HCT116 (cell line): ENCODE data around the gene ADGRD1.

ENCODE experiments used
- EGR1 ChIP-seq: IDR thresholded peaks from 2 replicates; pipeline ENCODE4 v1.6.1; 2012; ENCODE audit warnings: low read depth
- POLR2AphosphoS5 ChIP-seq: IDR thresholded peaks from 2 replicates; pipeline ENCODE4 v1.6.1; 2011; ENCODE audit warnings: mild to moderate bottlenecking, low read depth, low read length, moderate library complexity
- ZNF274 ChIP-seq: fragments of 200-500 bp; sonication (Bioruptor generic); IDR thresholded peaks from 2 replicates; pipeline ENCODE4 v1.6.1; 2014; ENCODE audit warnings: mild to moderate bottlenecking, low read depth, low read length, inconsistent platforms
- TF ChIP-seq, protein P1 (sequence below), 3 experiments: fragments of 200-600 bp in 1 of 3; sonication (generic) in 1 of 3; IDR thresholded peaks in 2 of 3; conservative IDR thresholded peaks in 1 of 3; 2 replicates each; pipeline ENCODE4 v1.5.1; 2012 to 2017; ENCODE audit warnings: low read depth in 2 of 3, low read length in 2 of 3, antibody characterized with exemption in 1 of 3, borderline replicate concordance in 1 of 3, control low read depth in 1 of 3, mild to moderate bottlenecking in 1 of 3, mixed read lengths in 1 of 3, mixed run types in 1 of 3, moderate library complexity in 1 of 3; ENCODE audit not compliant: insufficient read depth in 1 of 3
- TF ChIP-seq, protein P2 (sequence below): IDR thresholded peaks from 2 replicates; pipeline ENCODE4 v1.6.1; 2011; ENCODE audit warnings: mild to moderate bottlenecking, low read length, moderate library complexity; ENCODE audit not compliant: insufficient replicate concordance; ENCODE audit errors: extremely low read depth

DNA sequence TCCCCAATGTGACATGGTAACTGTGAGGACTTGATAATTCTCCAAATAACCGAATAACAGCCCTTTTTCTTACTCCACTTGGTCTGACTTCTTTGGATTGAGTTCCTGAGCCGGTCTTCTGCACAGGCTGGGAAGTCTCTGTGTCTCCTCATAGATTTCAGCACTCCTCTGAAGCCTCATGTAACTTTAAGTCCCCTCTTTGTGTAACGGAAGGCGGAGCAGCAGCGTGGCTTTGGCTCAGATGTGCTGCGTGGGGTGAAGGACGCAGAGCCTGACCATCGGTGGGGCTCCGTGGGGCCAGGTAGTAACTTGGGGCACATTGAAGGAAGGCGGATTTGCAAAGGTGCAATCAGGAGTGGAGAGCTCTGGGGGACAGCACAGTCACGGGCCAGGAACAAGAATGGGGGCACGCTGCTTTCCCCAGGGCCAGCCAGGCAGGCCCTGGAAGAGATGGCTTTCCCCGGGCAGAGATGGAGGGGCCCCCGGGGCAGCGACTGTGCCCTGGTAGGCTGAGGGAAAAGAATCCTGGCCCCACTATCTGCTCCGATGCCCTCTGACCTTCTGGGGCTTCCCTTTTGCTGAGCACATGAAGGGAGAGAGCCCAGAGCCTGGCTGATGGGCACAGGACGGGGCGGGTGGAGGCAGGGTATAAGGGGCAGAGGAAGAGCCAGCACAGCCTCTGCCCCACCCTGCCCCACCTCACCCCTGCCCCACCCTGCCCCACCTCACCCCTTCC, 56.9 kb downstream of the ADGRD1 start:
- TF ChIP-seq, protein P1, sequence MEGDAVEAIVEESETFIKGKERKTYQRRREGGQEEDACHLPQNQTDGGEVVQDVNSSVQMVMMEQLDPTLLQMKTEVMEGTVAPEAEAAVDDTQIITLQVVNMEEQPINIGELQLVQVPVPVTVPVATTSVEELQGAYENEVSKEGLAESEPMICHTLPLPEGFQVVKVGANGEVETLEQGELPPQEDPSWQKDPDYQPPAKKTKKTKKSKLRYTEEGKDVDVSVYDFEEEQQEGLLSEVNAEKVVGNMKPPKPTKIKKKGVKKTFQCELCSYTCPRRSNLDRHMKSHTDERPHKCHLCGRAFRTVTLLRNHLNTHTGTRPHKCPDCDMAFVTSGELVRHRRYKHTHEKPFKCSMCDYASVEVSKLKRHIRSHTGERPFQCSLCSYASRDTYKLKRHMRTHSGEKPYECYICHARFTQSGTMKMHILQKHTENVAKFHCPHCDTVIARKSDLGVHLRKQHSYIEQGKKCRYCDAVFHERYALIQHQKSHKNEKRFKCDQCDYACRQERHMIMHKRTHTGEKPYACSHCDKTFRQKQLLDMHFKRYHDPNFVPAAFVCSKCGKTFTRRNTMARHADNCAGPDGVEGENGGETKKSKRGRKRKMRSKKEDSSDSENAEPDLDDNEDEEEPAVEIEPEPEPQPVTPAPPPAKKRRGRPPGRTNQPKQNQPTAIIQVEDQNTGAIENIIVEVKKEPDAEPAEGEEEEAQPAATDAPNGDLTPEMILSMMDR (IDR thresholded peaks at IDR 0.05 in 2 of 3, conservative IDR thresholded peaks at IDR 0.05 in 1 of 3; ENCODE audit: borderline replicate concordance in 1 of 3, insufficient read depth in 1 of 3, low read depth in 2 of 3, low read length in 2 of 3) = no peak
- no peak for TF ChIP-seq POLR2AphosphoS5
- TF ChIP-seq ZNF274 = no peak
- no peak for TF ChIP-seq EGR1
- TF ChIP-seq, protein P2, sequence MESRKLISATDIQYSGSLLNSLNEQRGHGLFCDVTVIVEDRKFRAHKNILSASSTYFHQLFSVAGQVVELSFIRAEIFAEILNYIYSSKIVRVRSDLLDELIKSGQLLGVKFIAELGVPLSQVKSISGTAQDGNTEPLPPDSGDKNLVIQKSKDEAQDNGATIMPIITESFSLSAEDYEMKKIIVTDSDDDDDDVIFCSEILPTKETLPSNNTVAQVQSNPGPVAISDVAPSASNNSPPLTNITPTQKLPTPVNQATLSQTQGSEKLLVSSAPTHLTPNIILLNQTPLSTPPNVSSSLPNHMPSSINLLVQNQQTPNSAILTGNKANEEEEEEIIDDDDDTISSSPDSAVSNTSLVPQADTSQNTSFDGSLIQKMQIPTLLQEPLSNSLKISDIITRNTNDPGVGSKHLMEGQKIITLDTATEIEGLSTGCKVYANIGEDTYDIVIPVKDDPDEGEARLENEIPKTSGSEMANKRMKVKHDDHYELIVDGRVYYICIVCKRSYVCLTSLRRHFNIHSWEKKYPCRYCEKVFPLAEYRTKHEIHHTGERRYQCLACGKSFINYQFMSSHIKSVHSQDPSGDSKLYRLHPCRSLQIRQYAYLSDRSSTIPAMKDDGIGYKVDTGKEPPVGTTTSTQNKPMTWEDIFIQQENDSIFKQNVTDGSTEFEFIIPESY = no peak
